ENCODE results near the gene PKHD1. TPM values are rescaled to one million over a fixed set of nuclear protein-coding genes. Genes with fewer than 3 reads are reported as not detected.

PKHD1 gene
- total RNA-seq, 1 experiment from 2014 or later: 0.11 TPM

DNA sequence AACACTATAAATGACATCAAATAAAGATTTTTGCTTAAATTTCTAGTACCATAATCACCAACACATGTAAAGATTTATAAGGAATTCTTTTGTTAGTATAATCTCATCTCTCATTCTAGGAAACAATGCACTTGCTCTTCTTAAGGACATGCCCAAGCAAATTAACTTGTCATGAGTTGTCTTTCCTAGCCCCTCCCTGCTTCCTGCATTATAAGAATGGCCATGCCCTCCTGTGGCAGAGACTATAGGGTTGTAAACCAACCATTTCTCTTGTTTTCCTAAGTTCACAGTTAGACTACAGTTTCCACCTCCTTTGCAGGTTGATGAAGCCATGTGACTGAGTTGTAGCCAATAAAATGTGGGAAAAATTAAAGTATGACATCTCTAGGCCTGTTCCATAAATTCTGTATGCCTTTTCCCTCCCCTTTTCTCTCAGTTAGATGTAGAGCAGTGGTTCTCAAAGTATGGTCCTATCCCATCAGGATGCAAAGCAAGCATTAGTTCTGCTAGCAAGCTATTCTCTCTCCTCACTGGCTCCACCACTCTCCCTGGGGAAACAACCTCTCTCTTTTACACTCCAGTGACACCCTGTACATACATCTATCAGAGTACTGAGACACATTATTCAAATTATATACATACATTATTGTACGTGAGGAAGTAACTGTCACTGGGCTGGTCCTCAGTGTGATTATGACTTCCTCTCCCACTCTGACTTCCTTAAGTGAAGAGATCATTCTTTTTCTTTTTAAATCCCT, 295.0 kb downstream of the PKHD1 start:
- no peak for DNase-seq (ENCODE audit: low read depth)

DNA sequence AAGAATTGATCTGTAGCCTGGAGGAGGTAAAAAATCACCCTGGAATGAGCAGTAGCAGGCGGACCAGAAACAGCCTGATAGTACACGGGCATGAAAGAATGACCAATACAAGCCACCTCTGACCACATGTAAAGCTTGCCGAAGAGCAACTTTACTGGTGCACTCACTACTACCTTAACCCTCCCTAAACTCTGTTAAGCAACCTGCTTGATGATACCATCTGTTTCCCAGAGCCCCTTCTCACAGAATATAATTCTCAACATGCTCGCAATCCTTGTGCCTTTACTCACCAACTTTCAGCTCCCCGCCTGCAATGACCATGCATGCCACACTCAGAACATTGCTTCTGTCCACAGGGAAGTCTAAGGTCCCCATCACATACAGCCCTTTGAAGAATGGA, 296.5 kb downstream of the PKHD1 start:
- DNase-seq (ENCODE audit: low read depth): no peak

GRCh38 chr6:51788121-51788520, 299.3 kb downstream of the PKHD1 start:
- DNase-seq (ENCODE audit: low read depth): no peak

DNA sequence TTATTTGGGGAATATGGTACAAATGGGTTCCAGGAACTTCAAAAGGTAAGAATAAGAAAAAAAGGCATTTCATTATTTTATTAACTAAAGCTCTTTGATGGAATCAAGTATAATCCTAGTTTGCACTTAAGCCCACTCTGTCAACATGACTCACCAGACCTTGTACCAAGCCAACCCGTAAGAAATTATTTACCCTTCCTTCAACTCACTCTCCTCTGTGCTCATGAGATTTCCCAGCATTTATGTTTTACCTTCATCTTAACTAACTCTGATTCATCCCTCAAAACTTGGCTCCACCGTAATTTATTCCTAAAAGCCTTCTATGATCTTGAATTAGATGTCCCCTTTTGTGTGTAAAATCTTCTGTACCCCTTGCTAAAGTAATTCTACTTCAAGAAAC, 308.7 kb downstream of the PKHD1 start:
- no peak for DNase-seq (ENCODE audit: low read depth)

DNA sequence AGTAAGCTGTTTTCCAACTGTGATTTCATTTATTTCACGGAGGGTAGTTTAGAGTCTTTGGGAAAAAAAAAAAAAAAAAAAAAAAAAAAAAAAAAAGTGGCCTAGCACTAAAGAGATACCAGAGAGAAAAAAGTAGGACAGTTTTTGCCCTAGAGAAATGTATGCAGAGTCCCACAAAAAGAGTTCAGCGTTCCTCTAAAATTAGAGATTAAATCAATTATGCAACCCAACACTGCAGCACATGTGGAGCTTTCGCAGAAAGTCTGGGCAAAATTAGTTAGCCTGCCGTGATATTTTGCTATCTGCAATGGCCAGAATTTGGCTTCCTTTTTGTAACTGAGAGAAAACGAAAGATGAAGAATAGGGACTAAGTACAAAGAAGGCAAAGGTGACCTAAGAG, 309.8 kb downstream of the PKHD1 start:
- no peak for DNase-seq (ENCODE audit: low read depth)

DNA sequence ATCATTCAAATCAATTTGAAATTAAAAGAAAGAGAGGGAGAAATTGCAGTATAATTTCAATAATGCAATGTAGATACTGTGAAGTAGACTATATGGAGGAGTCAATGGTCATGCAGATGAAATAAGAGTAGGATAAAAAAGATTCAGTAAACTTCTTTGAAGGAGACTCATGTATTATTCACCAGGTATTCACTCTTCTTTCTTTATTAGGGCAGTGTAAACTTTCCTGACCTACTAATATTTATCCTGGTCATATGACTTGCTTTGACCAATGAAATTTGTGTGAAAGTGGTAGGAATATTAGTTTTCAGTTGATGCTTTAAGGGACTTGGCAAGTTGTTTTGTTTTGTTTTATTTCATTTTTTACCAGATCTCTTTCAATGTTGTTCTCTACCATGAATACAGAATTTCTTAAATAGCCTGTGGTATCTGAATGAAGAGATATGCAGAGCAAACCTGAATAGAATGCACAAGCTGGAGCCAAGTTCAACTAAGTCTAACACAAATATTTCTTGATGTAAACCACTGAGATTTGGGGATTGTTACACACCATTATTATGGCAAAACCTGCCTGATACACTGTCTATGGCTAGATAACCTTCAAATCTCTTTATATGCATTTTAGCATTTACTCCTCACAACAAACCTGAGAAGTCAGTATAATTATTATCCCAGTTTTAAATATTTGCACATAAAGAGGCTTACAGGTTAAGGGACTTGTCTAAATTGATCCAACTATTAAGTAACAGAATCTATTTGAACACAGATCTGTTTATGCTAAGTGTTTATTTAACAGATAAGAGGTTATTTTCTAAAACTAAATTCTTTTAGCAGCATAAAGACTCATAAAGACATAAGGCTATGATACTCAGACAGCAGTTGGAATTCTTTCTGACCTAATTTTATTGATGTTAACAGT, 311.2 kb downstream of the PKHD1 start:
- no peak for DNase-seq (ENCODE audit: low read depth)

DNA sequence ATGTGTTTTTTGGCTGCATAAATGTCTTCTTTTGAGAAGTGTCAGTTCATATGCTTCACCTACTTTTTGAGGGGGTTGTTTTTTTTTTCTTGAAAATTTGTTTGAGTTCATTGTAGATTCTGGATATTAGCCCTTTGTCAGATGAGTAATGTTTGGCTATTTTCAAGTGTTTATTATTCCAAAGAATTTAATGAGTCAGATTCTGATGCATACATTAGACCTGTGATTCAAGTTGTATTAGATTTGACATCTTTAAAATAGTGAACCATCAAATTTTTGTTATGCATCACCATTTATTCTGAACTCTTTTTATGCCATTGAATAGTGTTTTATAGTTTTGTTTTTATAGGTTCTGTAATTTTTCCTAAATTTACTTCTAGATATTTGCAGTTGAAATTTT, 319.3 kb downstream of the PKHD1 start:
- no peak for DNase-seq (ENCODE audit: low read depth)

DNA sequence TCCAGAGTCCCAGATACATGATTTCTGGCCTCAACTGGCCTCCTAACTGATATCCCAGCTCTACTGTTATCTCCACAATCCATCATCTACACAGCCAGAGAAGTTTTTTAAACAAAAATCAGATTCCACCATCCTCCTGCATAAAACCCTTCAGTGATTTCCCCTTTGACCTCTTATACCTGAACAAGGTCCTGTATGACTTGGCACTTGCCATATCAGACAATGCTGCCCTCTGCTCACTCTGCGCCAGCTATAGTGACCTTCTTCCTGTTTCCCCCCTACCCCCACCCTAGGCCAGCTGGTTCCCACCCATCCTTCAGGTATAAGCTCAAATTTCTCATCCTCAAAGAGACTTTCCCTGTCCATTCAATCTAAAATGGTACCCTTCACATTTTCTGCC, 322.2 kb downstream of the PKHD1 start:
- no peak for DNase-seq (ENCODE audit: low read depth)

DNA sequence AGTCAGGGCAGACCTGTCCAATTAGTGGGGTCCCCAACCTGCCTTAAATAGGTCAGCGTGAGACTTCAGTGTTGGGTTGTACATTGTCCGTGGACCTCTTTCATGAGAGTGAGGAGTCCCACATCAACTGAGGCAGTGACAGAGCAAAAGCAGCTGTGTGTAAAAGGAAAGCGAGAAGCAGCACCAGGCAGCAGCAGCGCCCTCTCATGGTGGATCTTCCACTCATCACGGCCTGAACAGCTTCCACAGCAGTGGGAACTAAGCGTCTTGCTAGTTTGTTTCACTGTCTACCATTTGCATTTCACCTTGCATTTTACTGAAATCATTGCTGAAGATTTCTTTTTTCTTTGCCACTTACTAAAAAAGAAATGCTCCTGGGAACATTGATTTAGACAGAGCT, 333.8 kb downstream of the PKHD1 start:
- DNase-seq (ENCODE audit: low read depth): no peak

- no peak for DNase-seq (ENCODE audit: low read depth)
These were observed 343.4 kb downstream of the PKHD1 start for GRCh38 chr6:51743999-51744398.

DNA sequence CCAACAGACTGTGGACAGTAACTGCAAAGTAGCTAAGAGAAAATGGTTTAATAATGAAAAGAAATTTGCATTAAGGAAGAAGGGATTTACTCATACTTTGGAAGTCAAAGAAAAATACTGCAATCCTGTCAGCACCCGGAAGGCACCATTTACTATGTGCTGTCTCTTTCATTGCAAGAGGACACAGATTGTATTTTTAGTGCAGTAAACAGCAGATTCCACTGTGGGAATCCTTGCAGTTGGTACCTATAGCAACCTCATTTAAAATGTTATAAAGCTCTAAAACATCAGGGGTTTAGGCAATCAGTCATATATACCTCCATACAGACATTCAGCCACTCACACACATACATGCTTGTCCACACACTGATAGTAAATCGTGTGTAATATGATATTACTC, 346.8 kb downstream of the PKHD1 start:
- no peak for DNase-seq (ENCODE audit: low read depth)

DNA sequence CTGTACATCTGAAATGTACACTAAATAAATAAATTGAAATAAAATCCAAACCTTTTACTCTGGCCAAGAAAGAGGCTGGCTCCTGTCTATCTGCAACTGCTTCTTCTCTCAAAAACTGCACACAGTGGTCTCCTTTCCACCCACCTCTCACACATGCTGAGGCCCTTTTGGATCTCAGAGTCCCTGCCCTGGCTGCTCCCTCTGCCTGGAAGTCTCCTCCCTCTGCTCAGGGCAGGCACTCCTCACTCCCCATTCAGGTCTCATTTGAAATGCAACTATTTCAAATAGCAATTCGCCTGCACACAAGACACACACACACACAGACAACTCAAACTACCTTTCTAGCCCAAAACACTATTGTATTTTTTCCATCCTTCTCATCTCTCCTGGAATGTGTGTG, 348.8 kb downstream of the PKHD1 start:
- no peak for DNase-seq (ENCODE audit: low read depth)

GRCh38 chr6:51737580-51738360, 349.6 kb downstream of the PKHD1 start:
- no peak for DNase-seq (ENCODE audit: low read depth)

DNA sequence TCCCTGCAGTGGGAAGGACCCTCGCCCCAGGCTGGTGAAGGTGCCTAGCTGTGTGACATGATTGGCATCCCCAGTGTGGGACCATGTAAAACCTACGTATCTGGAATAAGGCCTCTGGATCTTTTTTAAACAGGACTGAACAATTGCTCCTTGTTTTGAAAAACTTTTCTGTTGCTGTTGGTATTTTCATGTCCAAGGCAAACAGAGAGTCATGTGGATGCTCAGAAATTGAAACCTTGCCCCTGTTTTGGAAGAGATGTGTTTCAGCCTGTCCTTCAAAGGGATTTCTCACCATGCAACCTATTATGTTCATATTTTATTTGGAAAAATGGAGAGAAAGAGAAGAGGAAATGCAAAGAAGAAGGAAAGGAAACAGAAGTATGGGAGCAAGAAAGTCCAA, 362.3 kb downstream of the PKHD1 start:
- no peak for DNase-seq (ENCODE audit: low read depth)

- DNase-seq (ENCODE audit: low read depth): no peak
These were observed 367.1 kb downstream of the PKHD1 start for GRCh38 chr6:51720327-51720726.

- no peak for DNase-seq (ENCODE audit: low read depth)
These were observed 368.1 kb downstream of the PKHD1 start for GRCh38 chr6:51719297-51719696.

DNA sequence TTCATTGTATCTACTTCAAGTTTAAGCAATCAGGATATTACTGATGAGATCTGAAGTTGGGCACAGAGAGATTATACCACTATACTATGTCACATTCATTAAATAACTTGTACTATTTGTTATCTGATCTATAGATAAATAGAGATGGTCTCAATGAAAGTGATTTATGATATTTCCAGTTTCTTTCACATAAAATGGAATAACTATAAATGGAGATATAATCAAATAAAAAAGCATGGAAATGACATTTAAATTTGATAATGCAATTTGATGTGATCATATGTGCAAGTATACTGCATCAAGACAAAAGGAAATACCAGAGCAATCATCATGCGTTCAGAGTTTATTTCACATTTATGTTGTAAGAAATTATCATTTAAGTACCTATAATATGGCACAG, 368.9 kb downstream of the PKHD1 start:
- DNase-seq (ENCODE audit: low read depth): no peak

GRCh38 chr6:51717477-51717876, 369.9 kb downstream of the PKHD1 start:
- no peak for DNase-seq (ENCODE audit: low read depth)

DNA sequence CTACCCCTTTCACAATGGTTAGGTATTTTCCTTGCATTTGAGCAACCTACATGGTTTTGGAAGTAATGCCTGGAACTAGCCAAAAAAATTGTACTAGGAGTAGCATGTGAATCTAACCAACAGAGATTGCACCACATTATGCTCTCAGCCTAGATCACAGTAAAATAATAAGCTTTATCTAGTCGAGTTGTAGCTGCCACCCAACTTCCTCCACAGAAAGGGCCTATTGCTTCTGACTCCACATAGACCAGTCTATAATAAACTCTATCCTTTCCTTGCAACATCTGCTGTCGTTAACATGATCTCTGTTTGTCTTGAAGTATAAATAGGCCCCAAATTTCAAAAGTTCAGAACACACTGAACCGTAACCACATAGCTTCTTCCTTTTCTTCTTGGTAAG, 375.5 kb downstream of the PKHD1 start:
- DNase-seq (ENCODE audit: low read depth): no peak

DNA sequence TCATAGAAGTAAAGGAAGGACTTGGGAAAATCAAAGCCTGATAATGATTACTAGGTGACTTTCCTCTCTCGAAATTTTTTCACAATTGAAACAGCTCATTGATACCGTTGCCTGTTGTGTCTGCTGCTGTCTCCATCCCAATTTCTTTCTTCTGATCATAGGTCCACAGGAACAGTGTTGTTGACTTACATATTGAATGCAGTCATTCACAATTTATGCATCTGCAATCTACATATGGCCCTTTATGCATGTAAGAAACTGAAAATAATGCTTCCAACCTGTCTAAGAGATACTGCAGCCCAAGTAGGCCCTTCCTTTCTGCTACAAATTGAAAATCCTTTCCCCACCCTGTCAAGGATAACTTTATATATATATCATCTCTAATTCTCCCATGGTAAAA, 381.3 kb downstream of the PKHD1 start:
- DNase-seq (ENCODE audit: low read depth): no peak

- no peak for DNase-seq (ENCODE audit: low read depth)
These were observed 382.4 kb downstream of the PKHD1 start for GRCh38 chr6:51704932-51705540.

DNA sequence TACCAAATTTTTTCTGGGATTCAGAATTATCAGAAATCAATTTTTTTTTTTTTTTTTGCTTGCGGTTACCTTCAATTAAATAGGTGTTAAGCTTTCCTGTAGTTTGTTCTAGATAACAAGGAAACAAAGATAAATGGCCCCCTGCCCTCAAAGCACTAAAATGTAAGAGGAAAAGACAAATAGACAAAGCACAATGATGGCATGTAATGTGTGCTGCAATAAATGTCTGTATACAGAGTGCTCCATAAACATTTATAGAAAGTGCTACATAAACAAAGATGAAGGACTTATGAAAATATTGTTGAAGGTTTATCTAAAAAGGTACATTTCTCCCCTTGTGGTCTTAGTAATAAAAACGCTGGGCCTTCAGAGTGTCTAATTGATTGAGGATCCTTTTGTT, 384.6 kb downstream of the PKHD1 start:
- DNase-seq (ENCODE audit: low read depth): no peak

All from LHCN-M2 (cell line).